SKM-1 (cell line): ENCODE measurements around the gene AP5Z1.
"Not testable (repeated sequence)": the region's sequence is repeated elsewhere in the genome, so short reads cannot be mapped to it uniquely, and the experiment has no call there.

Experiments
- DNase-seq: peaks from one replicate; lab custom pipeline; 2025; ENCODE audit not compliant: unreplicated experiment; lab: John Stamatoyannopoulos, UW

Gene AP5Z1

GRCh38 chr7:4800926-4801838 lies 25.8 kb downstream of the AP5Z1 start:
- no peak for DNase-seq

GRCh38 chr7:4801839-4802231 lies 26.4 kb downstream of the AP5Z1 start:
- no peak for DNase-seq

GRCh38 chr7:4802577-4802976 lies 27.2 kb downstream of the AP5Z1 start:
- DNase-seq = not testable (repeated sequence)

- no peak for DNase-seq
Measured at GRCh38 chr7:4803397-4804241, 28.2 kb downstream of the AP5Z1 start.

- DNase-seq = no peak
Measured at GRCh38 chr7:4805110-4805983, 29.9 kb downstream of the AP5Z1 start.

- no peak for DNase-seq
Measured at GRCh38 chr7:4805984-4806300, 30.5 kb downstream of the AP5Z1 start.

- no peak for DNase-seq
Measured at GRCh38 chr7:4806983-4807597, 31.7 kb downstream of the AP5Z1 start.

GRCh38 chr7:4807598-4808016 lies 32.2 kb downstream of the AP5Z1 start:
- no peak for DNase-seq

GRCh38 chr7:4808026-4808425 lies 32.6 kb downstream of the AP5Z1 start:
- DNase-seq = no peak

GRCh38 chr7:4808565-4808964 lies 33.1 kb downstream of the AP5Z1 start:
- no peak for DNase-seq

GRCh38 chr7:4809091-4809591 lies 33.7 kb downstream of the AP5Z1 start:
- DNase-seq = no peak

GRCh38 chr7:4809666-4810065 lies 34.2 kb downstream of the AP5Z1 start:
- DNase-seq = no peak

- DNase-seq = no peak
Measured at GRCh38 chr7:4814433-4814832, 39.0 kb downstream of the AP5Z1 start.

- no peak for DNase-seq
Measured at GRCh38 chr7:4815121-4815520, 39.7 kb downstream of the AP5Z1 start.

- no peak for DNase-seq
Measured at GRCh38 chr7:4815609-4816418, 40.4 kb downstream of the AP5Z1 start.

GRCh38 chr7:4816419-4817080 lies 41.1 kb downstream of the AP5Z1 start:
- no peak for DNase-seq

GRCh38 chr7:4817178-4817901 lies 41.9 kb downstream of the AP5Z1 start:
- DNase-seq = no peak

- DNase-seq = no peak
Measured at GRCh38 chr7:4818000-4818794, 42.8 kb downstream of the AP5Z1 start.
